Testis (tissue), 3 donors: Measurements from ENCODE around the gene ZNF584. TPM values are rescaled to one million over a fixed set of nuclear protein-coding genes. Genes with fewer than 3 reads are reported as not detected.

Source experiments
- DNase-seq: peaks from one replicate; pipeline ENCODE4 v3.0.0-alpha.2; 2019
- H3K27ac ChIP-seq, 2 donors: fragments of 200-600 bp; sonication (generic); one replicate each; pipeline ENCODE4 v1.5.1; 2019
- H3K27me3 ChIP-seq: fragments of 200-600 bp; sonication (generic); one replicate; pipeline ENCODE4 v1.5.1; 2019
- H3K36me3 ChIP-seq: fragments of 200-600 bp; sonication (generic); one replicate; pipeline ENCODE4 v1.5.1; 2017; ENCODE audit warnings: low read depth; ENCODE audit errors: missing control alignments
- H3K4me1 ChIP-seq: fragments of 200-600 bp; sonication (generic); one replicate; pipeline ENCODE4 v1.5.1; 2019
- H3K4me3 ChIP-seq, 2 donors: fragments of 200-600 bp; sonication (generic); one replicate each; pipeline ENCODE4 v1.5.1; 2017 to 2019
- H3K9me3 ChIP-seq: fragments of 200-600 bp; sonication (generic); one replicate; pipeline ENCODE4 v1.5.1; 2017
- POLR2A ChIP-seq: fragments of 450-650 bp; IDR thresholded peaks from one replicate; pipeline ENCODE4 v1.6.1; 2017; ENCODE audit warnings: antibody characterized with exemption, mild to moderate bottlenecking, moderate library complexity
- WGBS, 2 donors: methylation state at CpG; one replicate each; pipeline ENCODE4 v1.1.5; 2018; 5-methylcytosine and 5-hydroxymethylcytosine counted together
- intact Hi-C: fragments of 100-400 bp; cut with DNase I; formaldehyde crosslinking; loops from one replicate; pipeline ENCODE4 v1.15.1; 2023; ENCODE audit warnings: low total_unique reads
- polyA plus RNA-seq: library from polyadenylated mRNA; stranded (reverse); fragments of 350-450 nt; fragmentation: Illumina TruSeq; extraction: RNeasy Lipid Tissue Mini Kit (QIAGEN cat#74804); gene quantifications from one replicate; pipeline ENCODE4 v1.2.3, GENCODE V29; 2014; ENCODE audit warnings: low read depth, low replicate concordance; ENCODE audit not compliant: insufficient read depth
- total RNA-seq, 2 donors: library from RNA; depleted of rRNA; stranded (reverse); fragments of >200 nt; gene quantifications; one replicate each; pipeline ENCODE4 v1.2.3, GENCODE V29; 2016
- TF ChIP-seq, protein P1 (sequence below), 3 experiments: fragments of 450-650 bp in 2 of 3; fragments of 200-600 bp in 1 of 3; sonication (generic) in 1 of 3; IDR thresholded peaks; one replicate each; pipeline ENCODE4 v1.5.1; 2016 to 2019; ENCODE audit warnings: antibody characterized with exemption in 3 of 3, mild to moderate bottlenecking in 2 of 3, moderate library complexity in 1 of 3

The ZNF584 gene
- total and polyA plus RNA-seq, 3 donors from 2014 or later = 10.4 to 33.9 (median 22.1) TPM

DNA sequence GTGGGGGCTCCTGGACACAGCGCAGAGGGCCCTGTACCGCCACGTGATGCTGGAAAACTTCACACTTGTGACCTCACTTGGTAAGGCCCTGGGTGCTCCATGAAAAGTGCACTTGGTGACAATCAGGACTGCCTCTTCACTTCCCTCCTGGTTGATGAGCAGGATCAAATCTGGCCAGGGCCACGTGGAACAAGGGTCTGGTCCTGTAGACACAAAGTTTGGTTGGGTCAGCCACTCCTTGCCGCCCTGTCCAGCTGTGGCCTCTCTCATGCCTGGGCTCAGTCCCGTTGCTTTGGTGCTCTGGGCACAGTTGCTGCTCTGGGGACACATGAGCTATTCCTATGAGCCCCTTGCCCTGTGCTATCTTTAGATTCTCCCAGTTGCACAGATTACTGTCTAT lies 45.3 kb downstream of the ZNF584 start:
- DNase-seq = no peak
- Histone ChIP-seq H3K9me3 (no peaks in the 10 kb centered on the region), H3K36me3 (peaks cover 3% of the 10 kb centered on the region), H3K27ac (no peak overlapping the region), H3K27me3 (no peaks in the 10 kb centered on the region), H3K4me1 (no peaks in the 10 kb centered on the region), H3K4me3 (no peak overlapping the region)
- intact Hi-C loops = no loop called here
- no peak for TF ChIP-seq POLR2A
- 89 to 100% methylated on average over 3 to 6 of the region's 6 CpGs for WGBS, 2 donors

GRCh38 chr19:58455306-58455705 lies 46.9 kb downstream of the ZNF584 start:
- WGBS, 2 donors = 80 to 90% methylated on average over 10 to 21 of the region's 21 CpGs
- Histone ChIP-seq H3K4me1 (no peaks in the 10 kb centered on the region), H3K27me3 (no peaks in the 10 kb centered on the region), H3K9me3 (no peaks in the 10 kb centered on the region), H3K27ac (no peak overlapping the region), H3K4me3 (no peak overlapping the region), H3K36me3 (peaks cover 3% of the 10 kb centered on the region)
- DNase-seq = no peak
- intact Hi-C loops = no loop called here
- TF ChIP-seq, protein P1, sequence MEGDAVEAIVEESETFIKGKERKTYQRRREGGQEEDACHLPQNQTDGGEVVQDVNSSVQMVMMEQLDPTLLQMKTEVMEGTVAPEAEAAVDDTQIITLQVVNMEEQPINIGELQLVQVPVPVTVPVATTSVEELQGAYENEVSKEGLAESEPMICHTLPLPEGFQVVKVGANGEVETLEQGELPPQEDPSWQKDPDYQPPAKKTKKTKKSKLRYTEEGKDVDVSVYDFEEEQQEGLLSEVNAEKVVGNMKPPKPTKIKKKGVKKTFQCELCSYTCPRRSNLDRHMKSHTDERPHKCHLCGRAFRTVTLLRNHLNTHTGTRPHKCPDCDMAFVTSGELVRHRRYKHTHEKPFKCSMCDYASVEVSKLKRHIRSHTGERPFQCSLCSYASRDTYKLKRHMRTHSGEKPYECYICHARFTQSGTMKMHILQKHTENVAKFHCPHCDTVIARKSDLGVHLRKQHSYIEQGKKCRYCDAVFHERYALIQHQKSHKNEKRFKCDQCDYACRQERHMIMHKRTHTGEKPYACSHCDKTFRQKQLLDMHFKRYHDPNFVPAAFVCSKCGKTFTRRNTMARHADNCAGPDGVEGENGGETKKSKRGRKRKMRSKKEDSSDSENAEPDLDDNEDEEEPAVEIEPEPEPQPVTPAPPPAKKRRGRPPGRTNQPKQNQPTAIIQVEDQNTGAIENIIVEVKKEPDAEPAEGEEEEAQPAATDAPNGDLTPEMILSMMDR (IDR thresholded peaks at IDR 0.05) = no peak
- no peak for TF ChIP-seq POLR2A

GRCh38 chr19:58456111-58456510 lies 47.7 kb downstream of the ZNF584 start:
- H3K27me3 ChIP-seq = no peaks in the 10 kb centered on the region
- no peak for TF ChIP-seq POLR2A
- TF ChIP-seq, protein P1 (IDR thresholded peaks at IDR 0.05) = no peak
- intact Hi-C loops = no loop called here
- H3K9me3 ChIP-seq = no peaks in the 10 kb centered on the region
- WGBS, 2 donors = 75 to 81% methylated on average over 18 to 25 of the region's 35 CpGs
- H3K4me3 ChIP-seq = no peak overlapping the region
- H3K27ac ChIP-seq = no peak overlapping the region
- H3K4me1 ChIP-seq = no peaks in the 10 kb centered on the region
- H3K36me3 ChIP-seq = peaks cover 3% of the 10 kb centered on the region
- DNase-seq = no peak

- no peaks in the 10 kb centered on the region for H3K4me1 ChIP-seq
- no peaks in the 10 kb centered on the region for H3K27me3 ChIP-seq
- H3K27ac ChIP-seq = no peak overlapping the region
- peaks cover 3% of the 10 kb centered on the region for H3K36me3 ChIP-seq
- TF ChIP-seq POLR2A = no peak
- no peak overlapping the region for H3K4me3 ChIP-seq
- intact Hi-C loops = no loop called here
- WGBS, 2 donors = 94% methylated on average over 2 of the region's 2 CpGs
- no peaks in the 10 kb centered on the region for H3K9me3 ChIP-seq
- no peak for DNase-seq
Measured at GRCh38 chr19:58460039-58460438, 51.6 kb downstream of the ZNF584 start.

GRCh38 chr19:58466089-58466759 lies 57.8 kb downstream of the ZNF584 start:
- intact Hi-C loops = no loop called here
- H3K9me3 ChIP-seq = no peaks in the 10 kb centered on the region
- DNase-seq = no peak
- H3K4me3 ChIP-seq = peak overlapping the region; percentile 82 to 83
- TF ChIP-seq POLR2A = no peak
- TF ChIP-seq, protein P1 (IDR thresholded peaks at IDR 0.05) = no peak
- no peaks in the 10 kb centered on the region for H3K27me3 ChIP-seq
- peaks cover 9% of the 10 kb centered on the region for H3K4me1 ChIP-seq
- no peaks in the 10 kb centered on the region for H3K36me3 ChIP-seq
- H3K27ac ChIP-seq = peak overlapping the region in 1 of 2 donors; percentile 73
- WGBS, 2 donors = 23 to 27% methylated on average over 20 of the region's 20 CpGs
